H1 (cell line): ENCODE data around the gene PGM1.

ENCODE experiments used
- EGR1 ChIP-seq: IDR thresholded peaks from 2 replicates; pipeline ENCODE4 v1.6.1; 2011; ENCODE audit warnings: low read depth, low read length, borderline replicate concordance
- EP300 ChIP-seq, 2 experiments: IDR thresholded peaks; 1 replicate in 1 of 2; 2 replicates in 1 of 2; pipeline ENCODE4 v1.6.1; 2011 to 2012; ENCODE audit warnings: low read depth in 2 of 2, low read length in 2 of 2, mild to moderate bottlenecking in 2 of 2, borderline replicate concordance in 1 of 2, inconsistent platforms in 1 of 2, moderate library complexity in 1 of 2
- EZH2 ChIP-seq: fragments of 200-600 bp; sonication (generic); IDR thresholded peaks from 2 replicates; pipeline ENCODE4 v1.7.1; 2012; ENCODE audit warnings: low read depth, mild to moderate bottlenecking, moderate library complexity, low read length, inconsistent platforms; ENCODE audit not compliant: severe bottlenecking
- GABPA ChIP-seq: IDR thresholded peaks from 2 replicates; pipeline ENCODE4 v1.6.1; 2011; ENCODE audit warnings: mild to moderate bottlenecking, low read length, moderate library complexity, borderline replicate concordance; ENCODE audit not compliant: insufficient read depth
- POLR2A ChIP-seq, 2 experiments: IDR thresholded peaks; 1 replicate in 1 of 2; 2 replicates in 1 of 2; pipeline ENCODE4 v1.6.1; 2011; ENCODE audit warnings: low read depth in 2 of 2, low read length in 2 of 2, mild to moderate bottlenecking in 2 of 2; ENCODE audit errors: control extremely low read depth in 1 of 2
- POLR2AphosphoS5 ChIP-seq: IDR thresholded peaks from 2 replicates; pipeline ENCODE4 v1.6.1; 2011; ENCODE audit warnings: low read depth, low read length
- RFX5 ChIP-seq: IDR thresholded peaks from 2 replicates; pipeline ENCODE4 v1.6.1; 2011; ENCODE audit warnings: low read depth, low read length, improper control_type of control experiment, borderline replicate concordance
- TF ChIP-seq, protein P1 (sequence below), 3 experiments: IDR thresholded peaks; 1 replicate in 2 of 3; 2 replicates in 1 of 3; pipeline versions ENCODE4 v1.5.1 to v1.6.1; 2011; ENCODE audit warnings: low read length in 3 of 3, mild to moderate bottlenecking in 3 of 3, inconsistent platforms in 2 of 3, low read depth in 1 of 3, moderate library complexity in 1 of 3; ENCODE audit not compliant: insufficient read depth in 1 of 3; ENCODE audit errors: control extremely low read depth in 1 of 3
- TF ChIP-seq, protein P2 (sequence below): IDR thresholded peaks from 2 replicates; pipeline ENCODE4 v1.6.1; 2012; ENCODE audit warnings: inconsistent platforms

DNA sequence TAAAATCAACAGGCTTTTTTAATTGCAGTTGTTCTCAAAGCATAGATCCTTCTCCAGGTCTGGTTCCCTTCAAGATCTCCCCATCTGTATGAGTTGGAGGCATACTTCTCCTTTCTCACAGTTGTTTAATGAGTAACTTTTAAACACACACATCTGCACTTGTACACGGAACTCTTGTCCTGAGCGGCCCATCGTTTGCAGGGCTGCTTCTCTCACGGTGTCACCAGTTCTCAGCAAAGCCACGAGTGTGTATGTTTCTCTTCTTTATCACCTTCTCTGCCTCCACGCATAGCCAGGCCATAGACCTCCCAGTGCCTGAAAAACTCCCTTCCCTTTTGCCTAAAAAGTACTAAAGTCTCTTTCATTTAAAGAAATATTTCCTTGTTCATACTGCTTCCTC is 111.9 kb downstream of the PGM1 start:
- TF ChIP-seq EP300 (IDR thresholded peaks at IDR 0.05; ENCODE audit: borderline replicate concordance in 1 of 2, low read depth in 2 of 2, low read length in 2 of 2), result no peak
- TF ChIP-seq EZH2, result no peak
- TF ChIP-seq POLR2AphosphoS5, result no peak
- no peak for TF ChIP-seq POLR2A (IDR thresholded peaks at IDR 0.05; ENCODE audit: control extremely low read depth in 1 of 2, low read depth in 2 of 2, low read length in 2 of 2)
- TF ChIP-seq, protein P1, sequence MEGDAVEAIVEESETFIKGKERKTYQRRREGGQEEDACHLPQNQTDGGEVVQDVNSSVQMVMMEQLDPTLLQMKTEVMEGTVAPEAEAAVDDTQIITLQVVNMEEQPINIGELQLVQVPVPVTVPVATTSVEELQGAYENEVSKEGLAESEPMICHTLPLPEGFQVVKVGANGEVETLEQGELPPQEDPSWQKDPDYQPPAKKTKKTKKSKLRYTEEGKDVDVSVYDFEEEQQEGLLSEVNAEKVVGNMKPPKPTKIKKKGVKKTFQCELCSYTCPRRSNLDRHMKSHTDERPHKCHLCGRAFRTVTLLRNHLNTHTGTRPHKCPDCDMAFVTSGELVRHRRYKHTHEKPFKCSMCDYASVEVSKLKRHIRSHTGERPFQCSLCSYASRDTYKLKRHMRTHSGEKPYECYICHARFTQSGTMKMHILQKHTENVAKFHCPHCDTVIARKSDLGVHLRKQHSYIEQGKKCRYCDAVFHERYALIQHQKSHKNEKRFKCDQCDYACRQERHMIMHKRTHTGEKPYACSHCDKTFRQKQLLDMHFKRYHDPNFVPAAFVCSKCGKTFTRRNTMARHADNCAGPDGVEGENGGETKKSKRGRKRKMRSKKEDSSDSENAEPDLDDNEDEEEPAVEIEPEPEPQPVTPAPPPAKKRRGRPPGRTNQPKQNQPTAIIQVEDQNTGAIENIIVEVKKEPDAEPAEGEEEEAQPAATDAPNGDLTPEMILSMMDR (IDR thresholded peaks at IDR 0.05; ENCODE audit: control extremely low read depth in 1 of 3, insufficient read depth in 1 of 3, low read depth in 1 of 3, low read length in 3 of 3), result no peak
- no peak for TF ChIP-seq EGR1
- TF ChIP-seq, protein P2, sequence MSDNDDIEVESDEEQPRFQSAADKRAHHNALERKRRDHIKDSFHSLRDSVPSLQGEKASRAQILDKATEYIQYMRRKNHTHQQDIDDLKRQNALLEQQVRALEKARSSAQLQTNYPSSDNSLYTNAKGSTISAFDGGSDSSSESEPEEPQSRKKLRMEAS, result no peak
- TF ChIP-seq RFX5, result no peak
- TF ChIP-seq GABPA, result no peak
